HG02763 (cell line): ENCODE data around the gene PTTG2.

ENCODE experiments used
- ATAC-seq: cut with Tn5 transposase; IDR thresholded peaks from one replicate; pipeline ENCODE4 v1.9.1; 2021; ENCODE audit warnings: mild to moderate bottlenecking, moderate library complexity; ENCODE audit not compliant: unreplicated experiment

The PTTG2 gene

DNA sequence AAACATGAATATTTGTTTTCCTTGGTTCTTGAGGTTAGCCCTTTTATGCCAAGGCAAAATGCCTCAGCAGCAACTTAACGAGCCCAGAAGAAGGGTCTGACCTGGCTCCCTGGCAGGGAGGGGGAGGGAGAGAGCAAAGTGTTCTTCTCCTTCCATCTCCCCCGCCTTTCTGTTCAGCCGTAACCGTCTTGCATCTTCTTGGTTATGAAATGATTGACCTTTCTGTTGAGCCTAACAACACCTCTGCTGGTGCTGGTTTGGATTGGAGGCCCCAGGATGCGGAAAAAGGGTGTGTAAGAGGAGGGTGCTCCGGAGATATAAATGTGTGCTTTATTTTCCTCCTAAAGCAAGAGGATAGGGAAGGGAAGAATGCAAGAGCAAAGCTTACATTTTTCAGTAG, 44.7 kb downstream of the PTTG2 start:
- ATAC-seq = no peak

DNA sequence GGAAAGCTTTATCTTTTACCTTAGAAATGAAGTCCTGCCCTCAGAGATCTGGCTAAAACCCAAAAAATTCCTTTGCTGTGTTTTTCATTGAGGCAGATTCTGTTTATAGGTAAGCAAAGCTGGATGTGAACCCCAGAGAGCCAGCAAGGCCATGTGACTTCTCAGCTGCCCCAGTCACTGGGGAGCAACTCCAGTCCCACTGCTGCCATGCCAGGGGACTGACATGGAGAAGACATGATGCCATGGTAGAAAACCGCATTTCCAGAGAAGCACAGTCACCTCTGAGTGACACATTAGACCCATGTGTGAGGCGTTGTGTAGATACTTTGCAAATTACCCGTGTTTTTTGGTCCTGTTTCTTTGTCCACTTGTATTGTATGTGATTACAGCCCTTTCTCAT, 45.4 kb downstream of the PTTG2 start:
- ATAC-seq = no peak

DNA sequence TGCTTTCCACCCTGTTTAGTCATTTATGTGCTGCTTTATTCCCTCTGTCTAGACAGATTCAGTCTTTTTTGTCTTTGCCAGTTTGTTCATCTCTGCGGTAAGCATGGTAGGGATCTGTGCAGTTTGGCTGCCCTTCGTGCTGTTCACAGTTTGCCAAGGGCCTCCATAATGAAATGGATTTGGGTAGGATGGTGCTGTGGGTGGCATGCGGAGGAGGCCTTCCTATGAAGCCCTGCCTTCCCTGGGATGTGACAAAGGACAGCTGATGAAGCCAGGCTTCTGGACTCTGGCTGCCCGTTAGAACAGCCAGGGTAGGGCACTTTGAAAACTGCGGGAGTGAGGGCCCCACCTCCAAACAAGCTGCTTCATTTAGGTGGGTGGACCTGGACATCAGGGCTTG, 47.4 kb downstream of the PTTG2 start:
- no peak for ATAC-seq

DNA sequence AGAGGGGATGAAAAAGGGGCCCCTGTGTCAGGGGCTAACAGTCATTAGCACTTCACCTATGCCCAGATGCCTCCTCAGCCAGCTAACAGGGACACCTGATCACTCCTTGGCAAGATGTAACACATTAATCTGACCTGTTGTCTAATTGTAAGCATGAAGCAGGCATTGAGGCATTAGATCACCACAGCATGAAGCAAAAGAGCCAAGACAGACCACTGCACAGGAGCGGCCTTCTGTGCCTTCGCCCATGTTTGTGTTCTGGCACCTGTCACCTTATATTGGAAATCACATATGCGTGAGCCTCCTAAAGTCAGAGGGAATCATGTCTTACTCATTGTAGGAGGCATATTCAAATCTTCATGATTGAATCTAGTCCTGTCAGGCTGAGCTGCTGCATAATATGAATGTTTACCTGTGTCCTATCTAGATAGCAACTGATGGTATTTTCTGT, 48.4 kb downstream of the PTTG2 start:
- no peak for ATAC-seq

DNA sequence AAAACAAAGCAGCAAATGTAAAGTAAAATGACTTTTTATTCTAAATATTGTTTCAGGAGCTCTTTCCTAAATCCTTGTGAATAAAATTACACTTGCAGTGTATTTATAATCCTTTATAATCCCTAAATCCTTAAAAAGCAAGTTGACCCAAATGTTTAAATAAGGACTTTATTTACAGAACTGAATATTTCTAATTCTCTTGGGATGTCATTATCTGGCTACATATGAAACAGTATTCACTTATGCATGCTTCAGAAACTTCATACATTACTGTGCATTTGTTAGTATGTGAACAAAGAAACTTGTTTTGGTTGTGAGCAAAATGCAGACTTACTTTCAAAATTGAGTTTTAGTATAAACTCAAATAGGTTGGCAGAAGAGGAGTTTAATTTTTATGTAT, 49.2 kb downstream of the PTTG2 start:
- no peak for ATAC-seq

DNA sequence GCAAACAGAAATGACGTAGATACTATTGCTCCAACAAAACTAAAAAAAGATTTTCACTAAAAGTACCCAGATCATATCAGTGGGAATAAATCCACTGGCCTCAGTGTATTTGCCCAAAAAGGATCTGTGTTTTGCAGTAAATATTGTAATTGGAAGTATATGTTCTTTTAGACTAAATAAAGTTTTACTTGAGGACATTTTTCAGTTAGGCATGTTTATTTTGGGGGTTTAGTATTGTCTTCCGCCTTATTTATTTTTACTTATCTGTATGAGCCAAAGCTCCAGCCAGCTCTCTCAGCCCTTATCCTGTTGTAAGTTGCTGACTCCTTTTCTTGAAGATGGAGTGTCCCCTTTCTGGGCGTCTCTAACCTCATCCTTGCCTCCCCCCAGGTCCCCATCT, 49.8 kb downstream of the PTTG2 start:
- ATAC-seq = no peak
